HG03097 (cell line): ENCODE results near the gene TBX5.

Experiments
- ATAC-seq: cut with Tn5 transposase; IDR thresholded peaks from one replicate; pipeline ENCODE4 v1.9.1; 2021; ENCODE audit not compliant: unreplicated experiment, low FRiP score

The TBX5 gene

DNA sequence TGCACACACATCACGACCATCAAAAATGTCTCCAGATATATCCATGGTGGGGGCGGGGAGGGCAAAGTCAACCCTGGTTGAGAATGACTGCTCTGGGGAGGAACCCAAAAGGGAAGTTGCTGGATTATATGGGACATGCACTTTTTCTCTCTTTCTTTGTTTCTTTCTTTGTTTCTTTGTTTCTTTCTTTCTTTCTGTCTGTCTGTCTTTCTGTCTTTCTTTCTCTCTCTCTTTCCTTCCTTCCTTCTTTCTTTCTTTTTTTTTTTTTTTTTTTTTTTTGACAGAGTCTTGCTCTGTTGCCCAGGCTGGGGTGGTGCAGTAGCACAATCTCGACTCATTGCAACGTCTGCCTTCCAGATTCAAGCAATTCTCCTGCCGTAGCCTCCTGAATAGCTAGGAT, 71.5 kb downstream of the TBX5 start:
- ATAC-seq, result no peak

DNA sequence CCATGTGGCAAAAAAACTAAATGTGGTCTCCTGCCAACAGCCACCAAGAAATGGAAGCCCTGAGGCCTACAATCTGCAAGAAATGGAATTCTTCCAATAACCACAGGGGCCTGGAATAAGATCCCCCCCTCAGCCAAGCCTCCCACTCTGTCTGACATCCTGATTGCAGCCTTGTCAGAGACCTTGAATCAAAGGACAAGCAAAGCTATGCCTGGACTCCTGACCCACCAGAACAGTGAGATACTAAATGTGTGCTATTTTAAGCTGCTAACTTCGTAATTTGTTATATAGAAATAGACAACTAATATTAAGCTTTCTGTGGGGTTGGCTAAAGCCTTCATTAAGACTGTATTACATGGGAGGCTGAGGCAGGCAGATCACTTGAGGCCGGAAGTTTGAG, 77.7 kb downstream of the TBX5 start:
- no peak for ATAC-seq

DNA sequence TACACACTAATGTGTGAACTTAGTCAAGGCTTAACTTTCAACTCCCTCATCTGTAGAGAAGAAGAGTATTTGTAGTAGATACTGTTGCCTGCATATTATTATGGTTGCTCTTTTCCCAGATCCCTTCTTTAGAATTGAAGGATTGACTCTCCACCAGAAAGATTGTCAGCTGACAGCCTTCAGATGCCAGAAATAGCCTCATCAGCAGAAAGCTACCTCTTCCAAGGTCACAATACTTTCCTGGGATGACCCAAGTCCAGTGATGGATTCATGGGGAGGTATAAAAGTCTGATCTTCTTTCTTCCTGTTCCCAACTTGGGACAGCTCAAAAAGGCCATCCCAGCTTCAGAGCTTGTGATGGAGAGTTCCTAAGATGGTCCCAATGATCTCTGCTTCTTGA, 78.2 kb downstream of the TBX5 start:
- ATAC-seq, result no peak

DNA sequence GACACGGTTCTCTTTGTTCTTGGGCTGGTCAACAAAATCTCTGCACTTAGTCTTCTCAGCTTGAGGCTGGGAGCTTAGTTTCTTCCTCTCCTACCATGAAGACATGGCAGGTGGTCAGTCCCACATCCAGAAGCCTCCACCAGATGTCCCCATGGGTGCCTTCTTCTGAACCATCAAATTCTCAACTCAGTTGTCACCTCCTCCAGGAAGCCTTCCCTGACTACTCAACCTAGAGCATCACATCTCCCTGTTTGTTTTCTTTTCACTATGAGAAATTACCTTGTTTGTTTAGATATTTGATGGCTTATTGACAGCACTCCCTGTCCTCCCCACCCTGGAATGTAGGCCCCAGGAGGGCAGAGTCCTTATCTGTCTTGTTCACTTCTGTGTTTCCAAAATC, 84.4 kb downstream of the TBX5 start:
- ATAC-seq, result no peak

DNA sequence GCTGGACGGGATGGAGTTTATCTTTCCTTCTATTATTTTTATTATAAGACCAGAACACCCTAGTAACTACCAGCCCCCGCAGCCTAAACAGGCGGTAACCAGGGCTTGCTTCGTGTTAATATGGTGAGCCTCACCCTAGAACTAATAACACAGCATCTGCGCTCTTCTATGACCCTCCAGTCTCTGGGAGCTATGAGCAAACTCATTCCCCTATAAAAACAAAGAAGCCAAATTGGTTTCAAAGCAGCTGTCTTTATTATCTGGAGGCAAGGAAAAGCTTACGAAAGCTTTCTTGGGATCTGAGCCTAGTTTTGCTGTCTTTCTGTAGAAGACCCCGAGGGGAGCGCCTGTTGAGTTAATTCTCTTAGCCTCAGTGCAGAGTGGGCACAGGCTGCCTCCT, 85.0 kb downstream of the TBX5 start:
- no peak for ATAC-seq

DNA sequence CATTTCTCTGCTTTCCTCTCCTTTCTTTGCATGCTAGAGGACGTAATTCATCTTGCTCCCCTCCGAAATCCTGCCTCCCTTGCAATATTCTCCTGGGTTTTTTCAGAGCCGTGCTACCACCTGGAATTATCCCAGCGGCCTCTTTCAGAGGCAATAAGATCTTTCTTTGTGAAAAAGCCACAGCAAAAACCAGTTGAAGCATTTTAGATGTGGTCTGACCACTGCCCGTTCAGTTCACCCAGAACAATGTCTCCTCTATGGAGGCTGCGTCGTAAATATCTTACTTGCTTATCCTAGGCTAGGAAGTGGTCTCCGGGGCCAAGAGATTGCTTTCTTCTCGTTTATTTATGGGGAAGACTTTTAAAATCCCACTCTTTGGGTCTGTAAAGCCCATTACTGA, 85.8 kb downstream of the TBX5 start:
- ATAC-seq, result no peak

DNA sequence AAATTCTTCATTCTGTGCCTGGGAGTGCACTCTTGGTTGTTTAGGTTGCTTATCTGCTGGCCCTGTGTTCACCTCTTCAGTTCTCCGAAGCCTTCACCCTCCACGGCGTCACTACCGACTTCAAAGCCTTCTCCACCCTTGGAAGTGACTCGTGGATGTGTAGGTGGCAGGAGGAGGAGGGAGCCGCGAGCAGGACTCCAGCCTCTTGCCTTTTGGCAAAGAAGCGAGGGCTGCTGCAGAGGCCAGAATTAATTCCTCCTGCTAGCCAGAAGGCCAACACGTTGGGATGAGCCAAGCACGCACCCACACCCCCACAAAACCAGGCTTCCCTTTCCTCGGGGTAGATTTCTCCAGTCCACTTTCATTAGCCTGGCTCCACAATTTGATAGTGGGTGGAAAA, 86.5 kb downstream of the TBX5 start:
- no peak for ATAC-seq

DNA sequence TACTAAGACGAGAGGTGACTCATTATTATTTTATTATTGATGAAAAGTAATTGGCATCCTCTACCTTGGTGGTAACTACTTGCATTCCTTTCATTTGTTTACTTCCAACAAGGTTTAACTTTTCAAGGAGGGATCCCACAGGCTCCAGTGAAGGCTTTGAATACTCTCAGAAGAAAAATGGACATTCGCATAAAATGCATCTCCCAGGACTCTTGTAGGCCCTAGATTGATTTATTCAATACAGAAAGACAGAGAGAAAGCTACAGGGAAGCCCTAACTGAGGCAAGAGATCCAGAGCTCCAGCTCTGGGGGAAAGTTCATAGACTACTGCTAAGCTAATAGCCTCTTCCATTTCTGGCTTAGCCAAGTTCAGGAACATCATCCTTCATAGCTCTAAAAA, 87.0 kb downstream of the TBX5 start:
- no peak for ATAC-seq

DNA sequence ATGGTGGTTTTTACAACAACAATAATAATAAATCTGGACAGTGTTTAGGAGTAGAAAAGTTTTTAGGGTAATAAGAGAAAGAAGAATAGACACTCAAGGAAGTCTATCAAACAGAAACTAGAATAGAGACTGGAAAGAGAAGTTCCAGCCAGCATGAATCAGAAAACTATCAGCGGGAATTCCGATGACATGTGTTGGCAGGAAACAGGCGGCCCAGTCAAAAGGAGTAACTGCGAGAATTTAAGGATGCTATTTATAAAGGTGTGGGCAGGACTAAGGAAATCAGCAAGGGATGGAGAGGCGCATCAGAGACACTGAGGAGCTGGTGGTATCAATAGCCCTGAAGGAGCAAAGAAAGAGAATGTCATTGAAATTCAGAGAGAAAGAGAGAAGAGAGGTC, 89.9 kb downstream of the TBX5 start:
- ATAC-seq, result no peak

DNA sequence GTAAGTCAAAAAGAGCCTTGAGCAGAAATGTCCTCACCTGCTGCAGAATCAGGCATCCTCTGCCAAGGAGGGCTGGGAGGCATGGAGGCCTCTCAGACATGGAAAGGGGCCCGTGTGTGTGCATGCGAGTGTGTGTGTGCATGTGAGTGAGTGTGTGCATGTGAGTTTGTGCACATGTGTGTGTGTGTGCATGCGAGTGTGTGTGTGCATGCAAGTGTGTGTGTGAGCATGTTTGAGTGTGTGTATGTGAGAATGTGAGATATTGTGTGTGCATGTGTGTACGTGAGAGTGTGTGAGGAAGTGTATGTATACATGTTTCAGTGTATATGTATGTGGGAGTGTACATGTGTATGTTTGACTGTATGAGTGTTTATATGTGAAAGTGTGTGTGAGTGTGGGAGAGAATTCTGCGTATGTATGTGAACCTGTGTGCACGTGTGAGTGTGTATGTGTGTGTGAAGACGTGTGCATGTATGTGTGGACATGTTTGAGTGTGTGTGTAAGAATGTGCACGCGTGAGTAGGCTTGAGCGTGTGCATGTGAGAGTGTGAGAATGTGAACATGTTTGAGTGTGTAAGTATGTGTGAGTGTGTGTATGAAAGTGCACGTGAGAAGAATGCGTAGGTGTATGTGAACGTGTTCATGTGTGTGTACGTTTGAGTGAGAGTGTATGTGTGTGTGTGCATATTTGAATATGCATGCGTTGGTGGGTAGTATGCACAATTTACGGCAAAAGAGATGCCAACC, 90.8 kb downstream of the TBX5 start:
- no peak for ATAC-seq

DNA sequence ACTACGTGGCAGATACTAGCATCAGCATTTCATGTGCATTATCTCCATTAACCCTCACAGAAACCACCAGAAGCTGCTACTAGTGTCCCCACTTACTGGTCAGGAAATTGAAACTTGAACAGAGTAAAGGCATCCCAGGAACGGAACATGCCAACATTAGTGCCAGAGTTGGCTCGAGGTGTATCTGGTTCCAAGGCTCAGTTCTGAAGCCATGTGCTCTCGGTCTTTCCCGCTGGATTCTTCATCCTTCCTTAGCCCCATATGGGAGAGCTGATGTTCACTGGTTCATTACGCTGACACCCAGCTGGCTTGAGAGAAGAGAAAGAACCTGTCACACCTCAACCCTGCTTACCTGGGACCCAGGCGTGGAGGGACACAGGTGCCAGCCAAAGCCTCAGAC, 91.5 kb downstream of the TBX5 start:
- ATAC-seq, result no peak

DNA sequence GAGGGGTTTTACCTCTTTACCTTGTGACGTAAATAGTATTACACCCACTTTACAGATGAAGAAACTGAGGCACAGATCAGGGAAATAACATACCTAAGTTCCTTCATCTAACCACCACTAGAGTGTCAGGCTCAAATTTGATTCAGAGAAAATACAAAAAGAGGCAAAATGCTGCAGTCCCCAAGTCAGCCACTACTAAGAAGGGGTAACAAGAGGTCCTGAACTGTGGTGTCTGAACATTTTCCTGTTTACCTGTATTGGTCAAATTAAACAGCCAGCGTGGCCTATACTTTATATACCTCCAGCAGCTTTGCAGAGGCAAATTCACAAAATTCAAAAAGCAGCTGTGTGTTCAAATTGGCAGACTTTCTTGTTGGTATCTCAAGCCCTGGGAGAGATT, 92.0 kb downstream of the TBX5 start:
- no peak for ATAC-seq

DNA sequence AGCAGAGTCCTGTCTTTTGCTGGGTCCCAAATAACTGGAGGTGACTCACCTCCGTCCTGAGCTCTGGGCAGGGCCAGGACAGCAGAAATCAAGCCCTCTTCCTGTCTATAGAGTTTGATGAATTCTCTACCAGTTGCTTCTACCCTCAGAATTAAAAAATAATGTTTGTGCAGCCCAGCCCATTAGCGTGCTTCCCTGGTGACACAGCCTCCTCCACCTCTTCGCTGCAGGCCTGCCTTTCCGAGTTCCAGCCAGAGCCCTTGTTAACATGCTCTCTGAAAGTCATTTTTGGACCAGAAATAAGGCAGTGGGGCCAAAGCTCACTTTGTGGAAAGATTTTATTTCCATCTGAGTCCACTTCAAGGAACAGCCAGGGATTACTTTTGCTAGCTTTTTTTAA, 94.0 kb downstream of the TBX5 start:
- no peak for ATAC-seq

DNA sequence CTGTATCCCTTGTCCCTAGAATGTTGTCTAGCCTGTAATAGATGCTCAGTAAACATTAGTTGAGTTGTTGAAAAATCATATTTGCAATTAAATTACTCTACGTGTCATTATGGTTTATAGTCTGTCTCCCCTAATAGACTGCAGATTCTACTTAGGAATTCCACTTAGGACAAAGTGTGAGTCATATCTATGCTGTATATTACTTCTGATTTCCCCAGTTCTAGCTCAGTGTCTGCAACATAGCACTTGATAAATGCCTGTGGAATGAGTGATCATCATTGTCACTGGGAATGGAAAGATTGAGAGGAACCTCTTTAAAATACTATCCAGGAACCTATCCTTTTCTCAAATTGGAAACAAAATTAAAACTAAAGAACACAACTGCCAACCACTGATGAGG, 99.3 kb downstream of the TBX5 start:
- ATAC-seq, result no peak

DNA sequence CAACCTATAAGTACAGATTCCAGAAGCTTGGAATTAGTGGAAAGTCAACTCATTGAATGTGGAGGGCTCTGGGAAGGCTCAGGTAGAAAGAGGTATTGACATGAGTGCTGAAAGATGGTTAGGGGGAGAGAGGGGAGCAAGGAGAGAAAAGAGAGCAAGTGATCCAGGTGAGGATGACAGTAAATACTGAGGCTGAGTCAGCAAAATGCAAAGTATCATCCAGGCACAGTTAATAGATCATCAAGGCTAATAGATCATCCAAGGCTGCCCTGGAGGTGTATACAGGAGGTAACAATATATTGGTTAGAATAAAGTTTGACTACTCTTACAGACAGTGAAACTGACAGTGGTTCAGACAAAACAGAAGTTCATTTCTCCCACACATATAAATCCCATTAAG, 100.5 kb downstream of the TBX5 start:
- no peak for ATAC-seq
